GM21576 (cell line): Measurements from ENCODE around the gene S100A4.
"Not testable (repeated sequence)": the region's sequence is repeated elsewhere in the genome, so short reads cannot be mapped to it uniquely, and the experiment has no call there.

Experiments used
- ATAC-seq: cut with Tn5 transposase; IDR thresholded peaks from one replicate; pipeline ENCODE4 v1.9.1; 2021; ENCODE audit warnings: mild to moderate bottlenecking, moderate library complexity; ENCODE audit not compliant: unreplicated experiment

Gene S100A4

GRCh38 chr1:153535242-153536011 is 10.2 kb downstream of the S100A4 start, which contains the start of gene S100A6:
S100A6 (minus strand) TSS chr1:153535991; CDS start chr1:153535339, 652 bp downstream.
- ATAC-seq: no peak

- no peak for ATAC-seq
Observed at GRCh38 chr1:153534925-153535241, 10.7 kb downstream of the S100A4 start.

DNA sequence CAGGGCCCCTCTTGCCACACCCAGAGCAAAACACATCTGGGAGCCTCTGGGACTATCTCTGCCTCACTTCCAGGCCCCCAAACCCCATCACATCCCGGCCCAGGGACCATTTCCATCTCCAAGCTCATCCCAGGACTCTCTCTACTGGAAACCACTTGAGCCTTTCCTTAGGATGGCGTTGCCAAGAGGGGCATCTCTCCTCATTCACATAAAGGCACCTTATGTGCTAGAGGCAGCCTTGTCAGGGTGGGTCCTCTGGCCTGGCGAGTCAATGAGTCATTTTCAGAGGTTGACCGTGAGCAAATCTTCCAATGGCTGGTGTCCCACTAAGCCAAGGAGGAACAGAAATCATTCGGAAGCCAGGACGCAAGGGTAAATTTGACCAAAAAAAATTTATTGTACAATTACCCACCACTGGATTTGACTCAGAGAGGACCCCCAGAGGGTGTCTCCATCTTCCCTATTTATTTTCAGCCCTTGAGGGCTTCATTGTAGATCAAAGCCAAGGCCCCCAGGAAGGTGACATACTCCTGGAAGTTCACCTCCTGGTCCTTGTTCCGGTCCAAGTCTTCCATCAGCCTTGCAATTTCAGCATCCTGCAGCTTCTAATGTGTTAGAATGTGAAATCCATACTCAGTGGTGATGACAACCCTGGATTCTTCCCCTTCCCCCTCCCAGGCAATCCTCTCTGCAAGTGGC is 11.2 kb downstream of the S100A4 start:
- ATAC-seq: no peak

DNA sequence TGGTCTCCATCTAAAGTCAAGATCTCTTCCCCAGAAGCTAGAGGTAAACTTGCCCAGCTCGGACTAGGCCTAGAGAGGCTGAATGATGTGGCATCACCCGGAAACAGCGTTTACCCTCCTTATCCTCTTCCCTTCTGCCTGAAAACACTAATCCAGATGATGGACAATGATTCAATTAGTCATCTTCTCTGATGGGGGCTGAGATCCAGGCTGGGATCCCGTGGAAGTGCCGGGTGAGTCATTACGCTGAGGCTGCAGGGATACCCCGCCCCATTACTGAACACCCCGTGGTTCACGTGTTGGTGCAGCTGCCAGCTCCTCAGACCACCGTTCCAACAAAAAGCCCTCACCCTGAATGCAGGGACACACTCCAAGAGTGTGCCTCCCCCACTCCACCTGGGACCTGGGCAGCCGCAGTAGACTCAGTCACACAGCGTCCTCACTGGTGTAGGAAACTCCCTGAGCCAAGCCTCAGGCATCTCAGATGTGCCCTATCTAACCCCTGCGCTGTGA is 11.9 kb downstream of the S100A4 start:
- ATAC-seq: no peak

DNA sequence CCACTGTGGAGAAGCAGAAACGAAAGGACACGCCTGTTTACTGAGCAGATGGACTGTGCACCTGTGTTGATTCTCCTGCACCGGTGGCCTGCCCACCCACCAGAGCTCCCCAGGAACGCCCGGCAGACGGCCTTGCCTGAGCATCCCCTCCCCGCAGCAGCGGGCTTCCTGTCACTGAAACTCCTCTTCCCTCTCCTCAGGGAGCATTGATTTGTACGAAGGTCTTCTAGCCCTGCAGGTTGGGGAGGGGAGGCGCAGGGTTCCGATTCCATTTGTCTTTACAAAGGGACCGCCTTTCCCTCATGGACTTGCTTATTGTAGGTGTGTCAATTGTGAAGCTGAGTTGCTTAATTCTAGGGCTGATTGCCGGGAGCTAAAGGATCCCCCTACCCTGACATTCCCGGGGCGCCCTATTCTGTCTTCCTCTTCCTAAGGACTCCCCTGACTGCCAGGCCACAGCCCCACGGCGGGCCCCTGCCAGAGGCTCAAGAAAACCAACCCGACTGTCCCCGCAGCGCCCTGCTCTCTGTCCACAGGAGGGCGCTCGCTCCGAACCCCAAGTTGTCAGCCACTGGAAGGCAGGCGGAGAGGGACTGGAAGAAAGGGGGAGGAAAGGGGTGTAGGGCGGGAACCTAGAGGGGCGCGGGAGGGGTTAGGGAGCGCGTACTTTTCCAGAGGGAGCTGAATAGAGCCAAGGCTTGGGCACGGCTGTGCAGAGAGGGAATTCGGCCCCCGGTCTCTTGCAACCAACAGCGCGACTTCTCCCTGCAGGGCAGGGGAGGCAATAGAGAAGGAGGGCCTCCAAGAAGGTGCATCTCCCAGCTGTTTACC is 12.6 kb downstream of the S100A4 start:
- no peak for ATAC-seq

DNA sequence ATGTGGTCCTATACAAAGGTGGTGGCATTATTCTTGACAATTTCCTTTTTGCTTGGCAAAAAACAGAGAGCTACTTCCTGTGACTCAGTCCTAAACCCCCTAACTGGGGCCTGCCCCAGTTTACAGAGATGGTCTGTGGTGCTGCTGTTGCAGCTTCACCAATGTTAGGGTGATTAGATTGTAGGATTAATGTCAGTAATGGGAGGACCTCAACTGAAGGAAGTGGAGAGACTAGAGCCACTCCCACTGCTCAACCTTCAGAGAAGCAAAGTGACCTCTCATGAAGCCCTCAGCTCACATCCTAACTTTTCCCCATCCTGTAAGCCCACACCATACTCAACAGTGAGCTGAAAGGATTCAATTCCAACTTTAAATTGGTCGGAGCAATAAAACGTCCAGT is 13.4 kb downstream of the S100A4 start:
- no peak for ATAC-seq

GRCh38 chr1:153531638-153532037 is 14.0 kb downstream of the S100A4 start:
- no peak for ATAC-seq

DNA sequence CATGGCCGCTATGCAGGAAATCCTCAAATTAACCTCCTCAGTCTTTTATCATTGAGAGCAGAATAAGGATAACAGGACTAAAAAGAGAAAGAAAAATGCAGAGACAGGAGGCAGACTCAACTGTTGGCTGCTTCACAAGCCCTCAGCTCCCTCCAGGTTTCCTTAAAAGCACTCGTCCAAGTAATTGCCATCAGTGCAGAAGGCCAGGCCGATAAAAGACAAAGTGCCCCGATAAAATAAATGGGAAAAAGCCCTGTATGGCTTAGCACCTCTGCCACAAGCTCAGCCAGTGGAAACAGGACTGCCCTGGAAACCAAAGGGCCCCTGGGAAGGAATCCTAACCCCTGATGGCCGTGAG is 17.9 kb downstream of the S100A4 start:
- ATAC-seq: no peak

DNA sequence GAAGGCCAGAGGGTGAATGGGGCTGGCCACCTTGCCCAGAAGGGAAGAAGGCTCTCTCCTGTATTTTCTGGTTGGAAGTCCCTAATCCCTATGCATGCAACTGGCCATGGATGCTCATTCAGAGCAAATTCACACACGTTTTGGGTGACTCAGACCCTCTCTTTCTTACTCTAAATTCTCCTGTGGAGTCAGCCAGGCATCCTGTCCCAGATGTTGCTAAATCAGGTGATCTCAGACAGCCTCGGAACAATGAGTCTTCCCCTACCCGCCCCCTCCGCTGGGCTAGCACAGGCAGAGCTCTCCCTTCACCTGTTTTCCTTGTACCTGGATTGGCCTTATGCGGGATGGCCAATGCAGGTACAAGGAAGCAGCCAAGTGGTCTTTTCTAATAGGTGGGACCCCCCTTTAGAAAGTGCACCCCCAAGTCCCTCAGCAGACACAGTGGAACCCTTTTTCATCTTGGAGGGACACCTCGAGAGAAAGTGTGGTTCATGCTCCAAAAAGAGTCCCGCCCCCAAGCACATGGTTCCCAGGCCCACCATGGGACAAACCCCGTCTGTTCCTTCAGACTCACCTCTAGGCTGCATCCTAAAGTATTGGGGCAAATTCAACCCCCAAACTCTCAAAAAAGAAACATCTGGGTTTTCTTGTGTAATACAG is 18.5 kb downstream of the S100A4 start:
- ATAC-seq: no peak

GRCh38 chr1:153526132-153526543 is 19.5 kb downstream of the S100A4 start:
- no peak for ATAC-seq

DNA sequence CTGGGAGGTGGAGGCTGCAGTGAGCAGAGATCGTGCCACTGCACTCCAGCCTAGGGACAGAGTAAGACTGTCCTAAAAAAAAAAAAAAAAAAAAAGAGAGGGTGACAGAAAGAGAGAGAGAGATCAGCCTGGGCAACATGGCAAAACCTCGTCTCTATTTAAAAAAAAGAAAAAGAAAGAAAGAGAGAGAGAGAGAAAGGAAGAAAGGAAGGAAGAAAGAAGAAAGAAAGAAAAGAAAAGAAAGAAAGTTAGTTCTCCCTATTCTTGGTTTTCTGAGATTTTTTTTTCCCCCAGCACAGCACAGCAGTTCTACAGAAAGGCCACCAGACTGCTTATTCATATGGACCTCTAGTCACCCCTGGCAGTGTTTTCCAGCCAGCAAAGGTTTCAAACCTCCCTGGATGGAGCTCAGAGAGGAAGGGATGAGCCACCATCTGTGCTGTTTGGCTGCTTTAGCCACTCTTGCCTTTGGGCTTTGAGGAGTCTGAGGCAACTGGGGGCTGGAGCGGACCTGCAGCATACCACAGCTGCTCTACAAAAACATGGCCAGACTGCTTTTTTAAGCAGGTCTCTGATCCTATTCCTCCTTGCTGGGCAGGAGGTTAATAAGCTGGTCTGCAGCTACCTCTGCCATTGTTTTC is 20.4 kb downstream of the S100A4 start:
- no peak for ATAC-seq

- not testable (repeated sequence) for ATAC-seq
Observed at GRCh38 chr1:153522353-153523048, 23.1 kb downstream of the S100A4 start.

GRCh38 chr1:153521808-153522207 is 23.8 kb downstream of the S100A4 start:
- not testable (repeated sequence) for ATAC-seq

- ATAC-seq: no peak
Observed at GRCh38 chr1:153520818-153521476, 24.7 kb downstream of the S100A4 start.

DNA sequence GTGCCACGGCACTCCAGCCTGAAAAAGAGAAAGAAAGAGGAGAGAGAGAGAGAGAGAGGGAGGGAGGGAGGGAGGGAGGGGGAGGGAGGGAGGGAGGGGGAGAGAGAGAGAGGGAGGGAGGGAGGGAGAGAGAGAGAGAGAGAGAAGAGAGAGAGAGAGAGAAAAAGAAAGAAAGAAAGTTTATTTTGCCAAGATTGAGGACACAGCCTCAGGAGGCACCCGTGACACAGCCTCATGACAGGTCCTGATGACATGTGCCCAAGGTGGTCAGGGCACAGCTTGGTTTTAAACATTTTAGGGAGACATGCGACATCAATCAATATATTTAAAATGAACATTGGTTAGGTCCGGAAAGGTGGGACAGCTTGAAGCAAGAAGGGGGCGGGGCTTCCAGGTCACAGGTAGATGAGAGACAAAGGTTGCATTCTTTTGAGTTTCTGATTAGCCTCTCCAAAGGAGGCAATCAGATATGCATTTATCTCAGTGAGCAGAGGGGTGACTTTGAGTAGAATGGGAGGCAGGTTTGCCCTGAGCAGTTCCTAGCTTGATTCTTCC is 25.4 kb downstream of the S100A4 start:
- not testable (repeated sequence) for ATAC-seq

DNA sequence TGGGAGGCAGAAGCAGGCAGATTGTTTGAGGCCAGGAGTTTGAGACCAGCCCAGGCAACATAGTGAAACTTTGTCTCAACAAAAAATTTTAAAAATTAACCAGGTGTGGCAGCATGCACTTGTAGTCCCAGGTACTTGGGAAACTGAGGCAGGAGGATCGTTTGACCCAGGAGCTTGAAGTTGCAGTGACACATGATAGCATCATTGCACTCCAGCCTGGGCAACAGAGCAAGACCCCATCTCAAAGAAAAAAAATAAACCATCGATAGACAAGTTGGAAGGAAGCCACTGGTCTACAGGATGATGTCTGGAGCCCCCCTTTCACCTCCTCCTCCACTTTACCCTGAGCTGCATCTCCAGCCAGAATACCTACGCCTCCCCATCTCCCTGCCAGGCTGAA is 26.4 kb downstream of the S100A4 start:
- ATAC-seq: no peak

DNA sequence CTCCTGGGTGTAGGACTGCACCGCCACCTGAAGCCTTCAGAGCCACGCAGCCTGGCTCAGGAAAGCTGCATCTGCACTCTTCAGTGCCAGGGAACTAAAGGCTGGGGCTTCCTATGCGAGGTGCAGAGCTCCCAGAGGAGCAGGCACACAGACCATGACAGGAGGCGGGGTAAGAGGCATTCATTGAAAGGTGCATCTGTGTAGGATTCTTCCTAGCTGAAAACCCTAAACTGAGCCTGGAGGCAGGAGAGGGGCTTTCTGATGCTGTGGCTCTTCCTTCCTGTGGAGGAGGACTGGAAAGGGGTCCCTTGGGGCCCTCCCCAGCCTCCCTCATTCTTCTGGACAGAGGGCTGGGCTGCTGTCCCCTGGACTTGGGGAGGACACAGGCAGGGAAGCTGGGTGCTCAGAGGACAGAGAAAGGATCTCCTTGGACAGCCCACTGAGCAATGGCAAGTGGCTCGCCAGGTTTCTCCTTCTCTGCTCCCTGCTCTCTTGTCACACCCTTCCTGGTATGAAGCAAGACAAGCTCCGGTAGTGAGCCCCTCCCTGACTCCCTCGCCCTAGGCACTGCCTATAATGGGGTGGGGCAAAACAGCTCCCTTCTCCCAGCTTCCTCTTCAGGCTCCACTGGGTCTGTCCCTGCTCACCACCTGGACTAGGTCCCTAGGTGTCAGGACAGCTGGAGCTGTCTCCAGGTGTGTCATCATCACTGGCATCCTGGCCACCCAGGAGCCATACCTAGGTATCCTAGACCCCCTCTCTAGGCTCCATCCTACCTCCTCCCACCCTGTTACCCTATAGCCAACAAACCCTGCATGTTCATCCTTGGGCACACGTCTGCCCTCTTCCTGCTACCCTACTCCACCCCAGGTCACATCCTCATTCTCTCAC is 29.9 kb downstream of the S100A4 start:
- no peak for ATAC-seq

DNA sequence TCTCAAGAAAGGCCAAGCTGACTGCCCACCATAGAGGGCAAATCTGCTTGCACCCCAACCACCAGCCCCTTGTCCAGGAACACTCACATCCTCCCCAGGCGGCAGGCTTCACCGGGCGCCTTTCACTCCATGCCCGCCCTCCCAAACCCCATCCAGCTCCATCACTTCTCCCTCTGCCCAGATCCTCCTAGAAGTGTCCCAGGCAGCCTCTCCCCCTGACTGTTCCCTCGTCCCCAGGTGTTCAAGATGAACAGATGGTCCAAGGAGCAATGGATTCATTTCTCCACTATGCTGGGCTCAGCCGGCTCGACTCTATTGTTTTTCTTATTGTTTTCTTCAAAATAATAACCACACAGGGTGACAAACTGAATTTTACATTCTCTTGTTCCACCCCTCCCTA is 31.9 kb downstream of the S100A4 start:
- ATAC-seq: no peak
